22Rv1 (cell line): ENCODE data around the gene BMPR2.

Experiments
- ZFX ChIP-seq: fragments of 450-650 bp; IDR thresholded peaks from 2 replicates; pipeline ENCODE4 v1.6.1; 2017; ENCODE audit warnings: antibody characterized with exemption, borderline replicate concordance
- TF ChIP-seq, protein P1 (sequence below): fragments of 450-650 bp; IDR thresholded peaks from 2 replicates; pipeline ENCODE4 v1.5.1; 2017; ENCODE audit warnings: mild to moderate bottlenecking

DNA sequence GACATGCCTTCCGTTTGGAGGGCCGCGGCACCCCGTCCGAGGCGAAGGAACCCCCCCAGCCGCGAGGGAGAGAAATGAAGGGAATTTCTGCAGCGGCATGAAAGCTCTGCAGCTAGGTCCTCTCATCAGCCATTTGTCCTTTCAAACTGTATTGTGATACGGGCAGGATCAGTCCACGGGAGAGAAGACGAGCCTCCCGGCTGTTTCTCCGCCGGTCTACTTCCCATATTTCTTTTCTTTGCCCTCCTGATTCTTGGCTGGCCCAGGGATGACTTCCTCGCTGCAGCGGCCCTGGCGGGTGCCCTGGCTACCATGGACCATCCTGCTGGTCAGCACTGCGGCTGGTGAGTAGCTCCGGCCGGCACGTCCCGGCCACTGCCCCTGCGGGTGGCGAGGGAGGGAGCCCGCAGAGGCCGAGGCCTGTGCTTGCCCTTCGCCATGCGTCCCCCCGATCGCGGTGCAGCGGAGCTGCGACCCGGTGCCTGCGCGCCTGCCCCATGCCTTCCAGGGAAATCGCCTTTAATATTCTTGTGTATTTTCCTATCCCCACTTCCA is 1.2 kb downstream of the BMPR2 start:
- TF ChIP-seq, protein P1, sequence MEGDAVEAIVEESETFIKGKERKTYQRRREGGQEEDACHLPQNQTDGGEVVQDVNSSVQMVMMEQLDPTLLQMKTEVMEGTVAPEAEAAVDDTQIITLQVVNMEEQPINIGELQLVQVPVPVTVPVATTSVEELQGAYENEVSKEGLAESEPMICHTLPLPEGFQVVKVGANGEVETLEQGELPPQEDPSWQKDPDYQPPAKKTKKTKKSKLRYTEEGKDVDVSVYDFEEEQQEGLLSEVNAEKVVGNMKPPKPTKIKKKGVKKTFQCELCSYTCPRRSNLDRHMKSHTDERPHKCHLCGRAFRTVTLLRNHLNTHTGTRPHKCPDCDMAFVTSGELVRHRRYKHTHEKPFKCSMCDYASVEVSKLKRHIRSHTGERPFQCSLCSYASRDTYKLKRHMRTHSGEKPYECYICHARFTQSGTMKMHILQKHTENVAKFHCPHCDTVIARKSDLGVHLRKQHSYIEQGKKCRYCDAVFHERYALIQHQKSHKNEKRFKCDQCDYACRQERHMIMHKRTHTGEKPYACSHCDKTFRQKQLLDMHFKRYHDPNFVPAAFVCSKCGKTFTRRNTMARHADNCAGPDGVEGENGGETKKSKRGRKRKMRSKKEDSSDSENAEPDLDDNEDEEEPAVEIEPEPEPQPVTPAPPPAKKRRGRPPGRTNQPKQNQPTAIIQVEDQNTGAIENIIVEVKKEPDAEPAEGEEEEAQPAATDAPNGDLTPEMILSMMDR = no peak
- TF ChIP-seq ZFX = no peak
